Uterus (tissue), 2 donors: Measurements from ENCODE around the gene PCK1.

ENCODE experiments used
- CTCF ChIP-seq, 4 experiments: fragments of 200-600 bp in 2 of 4; fragments of 450-650 bp in 2 of 4; sonication (generic) in 2 of 4; IDR thresholded peaks; one replicate each; pipeline ENCODE4 v1.5.1; 2016 to 2019; ENCODE audit warnings: antibody characterized with exemption in 4 of 4, mild to moderate bottlenecking in 2 of 4, moderate library complexity in 1 of 4
- POLR2A ChIP-seq, 2 donors: fragments of 450-650 bp; IDR thresholded peaks; one replicate each; pipeline ENCODE4 v1.6.1; 2016; ENCODE audit warnings: antibody characterized with exemption in 2 of 2, mild to moderate bottlenecking in 1 of 2, moderate library complexity in 1 of 2

- no peak for TF ChIP-seq CTCF (IDR thresholded peaks at IDR 0.05)
- no peak for TF ChIP-seq POLR2A (IDR thresholded peaks at IDR 0.05)
Observed at GRCh38 chr20:57601211-57601570, 40.3 kb downstream of the PCK1 start.
